Skeletal muscle satellite cell (primary cell): ENCODE results near the gene AUTS2.

Source experiments
- H3K27me3 ChIP-seq: 2 replicates; pipeline ENCODE4 v1.7.0; 2013; ENCODE audit warnings: low read length; ENCODE audit not compliant: control insufficient read depth, insufficient read depth
- H3K36me3 ChIP-seq: 2 replicates; pipeline ENCODE4 v1.7.0; 2013; ENCODE audit warnings: mild to moderate bottlenecking, control low read depth, low read length; ENCODE audit not compliant: insufficient read depth
- H3K4me1 ChIP-seq: 2 replicates; pipeline ENCODE4 v1.7.0; 2013; ENCODE audit warnings: low read length; ENCODE audit not compliant: control insufficient read depth, insufficient read depth
- H3K4me2 ChIP-seq: 2 replicates; pipeline ENCODE4 v1.7.0; 2013; ENCODE audit warnings: mild to moderate bottlenecking, low read length
- H3K4me3 ChIP-seq: 2 replicates; pipeline ENCODE4 v1.7.0; 2013; ENCODE audit warnings: low read length
- H3K9ac ChIP-seq: 2 replicates; pipeline ENCODE4 v1.7.0; 2013; ENCODE audit warnings: mild to moderate bottlenecking, low read depth, low read length, moderate library complexity
- H3K9me3 ChIP-seq: replicated peaks from 2 replicates; pipeline ENCODE4 v1.7.0; 2013; ENCODE audit warnings: mild to moderate bottlenecking, control low read depth, low read length

AUTS2 gene

DNA sequence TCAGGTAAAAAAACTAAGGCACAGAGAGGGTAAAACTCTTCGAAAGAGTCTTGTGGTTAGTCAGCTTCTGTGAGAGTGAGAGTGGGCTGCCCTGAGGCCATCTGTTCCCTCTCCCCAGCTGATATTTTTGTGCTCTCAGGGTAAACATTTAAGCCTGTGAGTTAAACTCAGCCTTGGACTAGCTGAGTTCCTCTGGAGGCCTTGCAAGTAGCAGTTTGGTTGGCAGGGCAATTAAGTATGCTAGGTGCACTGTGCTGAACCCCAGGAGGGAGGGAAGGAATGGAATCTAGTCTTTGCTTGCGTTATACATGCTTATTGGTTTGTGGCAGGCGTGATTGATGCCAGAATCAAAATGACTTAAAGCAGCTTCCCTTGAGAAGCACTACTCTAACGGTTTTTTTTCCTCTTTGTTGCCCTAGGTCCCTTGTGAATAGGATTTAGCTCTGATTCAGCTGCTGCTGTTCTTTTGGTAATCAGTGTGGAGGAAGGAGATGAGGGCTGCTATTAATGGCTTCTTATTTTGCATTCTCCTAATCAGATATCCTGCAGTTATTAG, 140.2 kb downstream of the AUTS2 start:
- Histone ChIP-seq H3K9ac (no peak overlapping the region), H3K4me2 (no peak overlapping the region), H3K9me3 (no peaks in the 10 kb centered on the region), H3K4me1 (no peaks in the 10 kb centered on the region), H3K4me3 (no peak overlapping the region), H3K36me3 (no peaks in the 10 kb centered on the region), H3K27me3 (peaks cover 8% of the 10 kb centered on the region)

DNA sequence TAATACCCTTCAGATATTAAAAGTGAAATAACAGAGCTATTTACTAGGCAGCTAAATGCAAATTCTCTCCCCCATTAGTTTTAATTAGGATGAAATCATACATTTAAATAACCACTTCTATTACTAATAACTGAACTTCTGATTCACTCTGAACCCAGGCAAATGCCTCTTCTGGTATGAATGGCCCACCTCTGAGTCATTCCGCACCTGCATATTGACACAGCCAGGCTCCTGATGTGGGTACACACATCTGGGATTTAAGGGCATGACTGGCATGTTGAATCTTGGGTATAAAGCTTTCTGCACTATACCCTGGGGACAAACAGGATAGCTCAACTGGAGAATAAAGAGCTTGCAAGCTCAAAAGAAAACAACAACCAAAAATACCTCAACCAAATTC, 140.9 kb downstream of the AUTS2 start:
- Histone ChIP-seq H3K9ac (no peak overlapping the region), H3K4me3 (no peak overlapping the region), H3K9me3 (no peaks in the 10 kb centered on the region), H3K27me3 (peaks cover 8% of the 10 kb centered on the region), H3K36me3 (no peaks in the 10 kb centered on the region), H3K4me1 (no peaks in the 10 kb centered on the region), H3K4me2 (no peak overlapping the region)

DNA sequence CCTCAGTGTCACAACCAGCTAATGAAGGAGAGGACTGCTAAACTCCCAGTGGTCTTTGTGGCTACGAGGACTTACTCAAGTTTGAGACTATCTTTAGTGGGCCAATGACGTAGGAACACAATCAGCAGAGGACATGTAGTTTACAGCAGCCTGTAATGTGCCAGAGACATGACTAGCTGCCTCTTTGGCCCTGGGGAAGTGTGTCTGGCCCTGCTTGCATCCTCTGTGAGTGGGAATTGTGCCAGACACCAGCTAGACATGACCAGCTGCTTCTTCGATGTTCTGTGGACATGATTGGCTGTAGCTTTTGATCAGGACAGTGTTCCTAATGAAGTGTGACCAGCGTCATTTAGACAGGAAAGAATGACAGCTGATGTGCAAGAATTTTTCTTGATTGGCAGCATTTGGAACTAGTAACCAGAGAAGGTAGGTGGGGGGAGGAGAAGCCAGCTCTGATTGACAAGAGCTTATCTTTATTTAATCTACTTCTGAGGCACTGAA, 141.7 kb downstream of the AUTS2 start:
- Histone ChIP-seq H3K4me2 (no peak overlapping the region), H3K4me1 (no peaks in the 10 kb centered on the region)

DNA sequence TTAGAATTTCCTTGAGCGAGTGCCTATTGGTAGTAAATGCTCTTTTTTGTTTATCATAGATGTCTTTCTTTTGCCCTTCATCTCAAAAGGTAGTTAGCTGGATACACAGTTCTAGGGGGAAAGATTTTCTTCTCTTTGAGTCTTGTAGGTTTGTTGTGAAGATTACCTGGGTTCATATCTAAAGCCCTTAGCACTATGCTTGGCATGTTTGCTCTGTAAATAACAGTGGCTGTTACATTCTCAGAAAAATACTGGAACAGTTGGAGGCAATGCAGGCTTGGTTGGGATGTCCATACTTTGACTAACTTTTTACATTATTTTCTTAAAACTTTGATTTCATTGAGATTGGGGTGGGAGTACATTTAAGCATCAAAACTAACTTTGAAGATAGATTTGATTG, 144.0 kb downstream of the AUTS2 start:
- Histone ChIP-seq H3K4me3 (no peak overlapping the region), H3K9ac (no peak overlapping the region), H3K4me2 (no peak overlapping the region), H3K9me3 (no peaks in the 10 kb centered on the region), H3K27me3 (no peaks in the 10 kb centered on the region), H3K4me1 (no peaks in the 10 kb centered on the region), H3K36me3 (no peaks in the 10 kb centered on the region)

More for the DNA sequence above, 141.7 kb downstream of the AUTS2 start:
- H3K9ac ChIP-seq, result no peak overlapping the region
- H3K9me3 ChIP-seq, result no peaks in the 10 kb centered on the region
- H3K4me3 ChIP-seq, result no peak overlapping the region
- H3K36me3 ChIP-seq, result no peaks in the 10 kb centered on the region
- H3K27me3 ChIP-seq, result peaks cover 8% of the 10 kb centered on the region

DNA sequence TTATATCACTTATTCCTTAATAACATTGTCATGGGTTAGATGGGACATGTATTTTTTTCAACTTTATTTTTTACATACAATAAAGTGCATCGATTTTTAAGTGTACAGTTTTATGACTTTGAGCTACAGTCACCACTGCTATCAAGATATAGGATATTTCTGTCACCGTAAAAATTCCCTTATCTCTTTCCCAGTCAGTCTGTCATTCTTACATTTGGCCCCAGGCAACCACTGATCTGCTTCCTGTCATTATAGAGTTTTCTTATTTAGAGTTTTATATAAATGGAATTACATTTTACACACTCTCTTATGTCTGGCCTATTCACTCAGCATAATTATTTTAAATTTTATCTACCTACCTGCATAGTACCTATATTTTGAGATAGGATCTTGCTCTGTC, 145.2 kb downstream of the AUTS2 start:
- Histone ChIP-seq H3K4me1 (peaks cover 1% of the 10 kb centered on the region), H3K9ac (no peak overlapping the region), H3K4me2 (no peak overlapping the region), H3K27me3 (no peaks in the 10 kb centered on the region), H3K36me3 (no peaks in the 10 kb centered on the region), H3K9me3 (no peaks in the 10 kb centered on the region), H3K4me3 (no peak overlapping the region)

DNA sequence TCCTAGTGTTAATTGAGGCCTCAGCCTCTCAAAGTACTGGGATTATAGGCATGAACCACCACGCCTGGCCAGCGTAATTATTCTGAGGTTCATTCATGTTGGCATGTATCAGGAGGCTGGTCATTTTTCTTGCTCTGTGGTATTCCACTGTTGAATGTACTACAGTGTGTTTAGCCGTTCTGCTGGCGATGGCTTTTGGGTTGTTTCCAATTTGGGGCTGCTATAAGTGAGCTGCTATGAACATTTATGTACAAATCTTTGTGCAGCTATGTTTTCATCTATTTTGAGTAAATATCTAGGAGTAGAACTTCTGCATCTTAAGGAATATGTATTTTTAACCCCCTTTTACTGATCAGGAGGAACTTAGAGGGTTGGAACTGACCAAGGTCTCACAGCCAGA, 145.8 kb downstream of the AUTS2 start:
- Histone ChIP-seq H3K9ac (no peak overlapping the region), H3K9me3 (no peaks in the 10 kb centered on the region), H3K4me2 (no peak overlapping the region), H3K36me3 (no peaks in the 10 kb centered on the region), H3K4me3 (no peak overlapping the region), H3K27me3 (no peaks in the 10 kb centered on the region), H3K4me1 (peaks cover 6% of the 10 kb centered on the region)

DNA sequence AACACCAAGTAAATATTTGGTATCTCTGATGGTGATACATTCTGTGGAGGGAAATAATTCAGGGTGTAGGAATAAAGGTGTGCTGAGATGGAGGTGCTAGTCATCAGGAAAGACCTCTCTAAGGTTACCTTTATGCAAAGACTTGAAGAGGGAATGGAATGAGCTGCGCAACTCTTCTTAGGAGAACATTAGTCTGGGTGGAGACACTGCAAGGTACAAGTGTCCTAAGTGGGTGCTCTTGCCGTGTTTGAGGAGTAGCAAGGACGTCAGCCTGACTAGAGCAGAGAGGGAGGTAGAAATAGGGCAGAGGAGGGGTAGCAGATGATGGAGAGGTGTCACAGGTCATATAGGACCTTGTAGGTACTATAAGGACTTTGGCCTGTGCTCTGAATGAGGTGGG, 148.1 kb downstream of the AUTS2 start:
- Histone ChIP-seq H3K9ac (no peak overlapping the region), H3K27me3 (no peaks in the 10 kb centered on the region), H3K4me1 (peaks cover 10% of the 10 kb centered on the region), H3K36me3 (no peaks in the 10 kb centered on the region), H3K9me3 (no peaks in the 10 kb centered on the region), H3K4me3 (no peak overlapping the region), H3K4me2 (no peak overlapping the region)

DNA sequence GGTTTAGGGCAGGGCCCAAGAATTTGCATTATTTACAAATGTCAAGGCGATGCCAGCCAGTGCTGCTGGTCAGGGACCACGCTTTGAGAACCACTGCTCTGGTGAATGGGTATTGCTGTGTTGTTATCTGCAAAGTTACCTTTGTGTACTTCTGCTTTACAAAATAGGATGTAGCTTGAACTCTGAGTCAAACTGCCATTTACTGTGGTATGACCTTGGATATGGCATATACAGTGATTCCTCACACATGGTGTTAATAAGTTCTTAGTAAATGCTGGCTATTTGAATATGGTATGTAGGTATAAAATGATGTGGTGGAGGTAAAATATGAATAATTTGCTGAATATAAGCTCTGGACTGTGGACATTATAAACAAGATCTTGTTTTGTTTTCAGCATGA, 148.9 kb downstream of the AUTS2 start:
- Histone ChIP-seq H3K4me3 (no peak overlapping the region), H3K36me3 (no peaks in the 10 kb centered on the region), H3K9me3 (no peaks in the 10 kb centered on the region), H3K4me2 (no peak overlapping the region), H3K4me1 (peaks cover 10% of the 10 kb centered on the region), H3K9ac (no peak overlapping the region), H3K27me3 (no peaks in the 10 kb centered on the region)

DNA sequence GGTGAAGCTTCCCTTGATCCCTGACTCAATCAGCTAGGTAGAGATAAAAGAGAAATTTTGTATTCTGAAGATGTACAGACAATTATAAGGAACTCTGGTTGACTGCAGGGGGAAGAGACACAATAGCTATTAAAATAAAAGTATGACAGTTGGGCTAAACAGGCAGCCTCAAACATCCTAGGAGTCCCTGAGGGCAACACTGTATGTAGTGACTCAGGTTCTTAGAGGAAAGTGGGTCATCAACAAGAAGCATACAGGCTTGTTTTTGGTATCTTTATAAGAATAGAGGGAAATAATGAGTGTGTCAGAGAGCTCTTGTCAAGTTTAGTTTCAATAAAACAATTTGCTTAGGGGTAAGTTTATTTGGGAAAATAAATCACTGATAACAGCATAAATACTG, 150.3 kb downstream of the AUTS2 start:
- no peaks in the 10 kb centered on the region for H3K36me3 ChIP-seq
- H3K4me3 ChIP-seq, result no peak overlapping the region
- H3K27me3 ChIP-seq, result no peaks in the 10 kb centered on the region
- no peaks in the 10 kb centered on the region for H3K9me3 ChIP-seq
- no peak overlapping the region for H3K4me2 ChIP-seq
- H3K4me1 ChIP-seq, result peaks cover 10% of the 10 kb centered on the region
- H3K9ac ChIP-seq, result no peak overlapping the region

DNA sequence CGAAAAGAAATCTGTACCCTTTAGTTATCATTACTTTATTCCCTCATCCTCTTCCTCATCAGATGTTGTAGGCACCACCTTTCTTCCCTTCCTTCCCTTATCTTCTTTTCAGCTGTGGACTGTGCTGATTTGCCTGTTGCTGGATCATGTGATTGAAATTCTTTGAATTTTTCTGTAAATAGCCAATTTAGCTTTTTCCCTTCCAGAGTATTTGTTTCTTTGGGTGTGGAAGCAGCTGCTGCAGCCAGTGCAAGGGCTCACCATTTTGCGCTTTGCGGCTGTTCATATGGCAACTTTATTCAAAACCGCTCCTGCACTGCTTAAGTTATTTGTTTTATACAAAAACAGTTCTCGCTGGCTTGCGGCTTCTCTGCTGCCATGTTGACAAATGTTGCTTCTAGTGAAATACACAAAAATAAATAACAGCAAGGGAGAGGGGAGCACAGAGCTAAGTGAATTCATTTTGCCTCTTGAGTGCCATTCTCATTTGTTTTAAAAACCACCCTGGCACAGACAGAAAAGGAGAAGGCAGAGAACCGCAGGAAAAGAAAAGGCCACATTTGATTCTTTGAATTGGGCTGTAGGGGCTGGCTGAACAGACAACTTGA, 151.2 kb downstream of the AUTS2 start:
- Histone ChIP-seq H3K27me3 (no peaks in the 10 kb centered on the region), H3K9me3 (no peaks in the 10 kb centered on the region), H3K9ac (no peak overlapping the region)

DNA sequence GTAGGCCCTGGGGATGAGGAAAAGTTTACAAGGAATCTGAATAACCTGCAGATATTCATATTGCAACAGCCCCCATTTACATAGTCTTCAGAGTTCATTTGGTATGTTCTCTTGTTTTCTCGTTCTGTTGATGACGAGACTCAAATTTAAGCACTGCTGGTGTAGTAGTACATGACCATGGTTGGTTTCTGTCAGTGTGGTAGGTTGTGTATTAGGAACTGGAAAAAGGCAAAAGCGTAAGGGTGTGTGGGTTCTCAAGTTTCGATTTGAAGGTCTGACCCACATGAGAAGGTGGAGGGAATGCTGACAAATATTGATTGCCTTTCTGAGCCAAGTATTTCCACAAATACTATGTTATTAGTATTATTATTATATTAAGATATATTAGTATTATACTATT, 151.7 kb downstream of the AUTS2 start:
- Histone ChIP-seq H3K27me3 (no peaks in the 10 kb centered on the region), H3K9ac (no peak overlapping the region), H3K36me3 (no peaks in the 10 kb centered on the region), H3K4me2 (peak overlapping the region; percentile 36), H3K4me3 (no peak overlapping the region), H3K4me1 (peaks cover 10% of the 10 kb centered on the region), H3K9me3 (no peaks in the 10 kb centered on the region)

More for the DNA sequence above, 151.2 kb downstream of the AUTS2 start:
- Histone ChIP-seq H3K36me3 (no peaks in the 10 kb centered on the region), H3K4me2 (peak overlapping the region; percentile 36), H3K4me3 (peak overlapping the region; percentile 3), H3K4me1 (peaks cover 10% of the 10 kb centered on the region)

DNA sequence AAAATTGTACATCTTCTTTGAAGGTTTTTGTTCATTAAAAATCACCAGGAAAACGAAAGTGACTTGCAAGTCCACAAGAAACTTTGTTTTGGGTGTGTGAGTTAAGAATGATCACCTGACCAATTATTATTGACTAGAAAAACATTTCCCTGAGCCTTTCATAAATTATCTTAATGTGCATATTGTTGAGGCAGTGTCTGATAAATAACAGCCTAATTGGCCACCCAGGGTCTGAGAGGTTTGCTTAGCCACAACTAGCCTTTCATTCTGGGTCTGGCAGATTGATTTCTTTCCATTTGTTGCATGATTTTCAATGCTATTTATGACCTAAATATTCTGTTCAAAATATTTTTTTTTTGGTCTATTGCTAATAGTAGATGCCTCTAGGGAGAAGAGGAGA, 152.8 kb downstream of the AUTS2 start:
- Histone ChIP-seq H3K9ac (no peak overlapping the region), H3K4me3 (no peak overlapping the region), H3K36me3 (no peaks in the 10 kb centered on the region), H3K4me2 (no peak overlapping the region), H3K9me3 (no peaks in the 10 kb centered on the region), H3K4me1 (peaks cover 10% of the 10 kb centered on the region), H3K27me3 (no peaks in the 10 kb centered on the region)
